HepG2 (cell line): ENCODE measurements around the gene CACNA2D3. TPM values are rescaled to one million over a fixed set of nuclear protein-coding genes. Genes with fewer than 3 reads are reported as not detected.

Experiments used
- ATAC-seq: fragments of 200-7000 bp; cut with Tn5 transposase; 3 replicates; pipeline ENCODE4 v1.9.1; 2020; ENCODE audit warnings: mild to moderate bottlenecking, moderate library complexity
- BruUV-seq: library from RNA; stranded (reverse); fragments of 400-500 nt; replicated peaks from 2 replicates; lab custom pipeline; 2021; lab: Mats Ljungman, UMichigan
- CTCF ChIA-PET: fragments of 300-600 bp; formaldehyde crosslinking; extraction: SDS; loops from one replicate; lab custom pipeline; 2021; ENCODE audit warnings: low total read pairs, inconsistent platforms, low intra/inter-chr PET ratio; lab: Yijun Ruan, JAX
- POLR2A ChIA-PET: fragments of 350-600 bp; sonication (Branson Sonifier 250); formaldehyde crosslinking; loops from one replicate; lab custom pipeline; 2020; ENCODE audit warnings: antibody characterized with exemption, inconsistent platforms; lab: Yijun Ruan, JAX
- DNase-seq: peaks from one replicate; pipeline ENCODE4 v3.0.0-alpha.2; 2015; ENCODE audit warnings: low spot score
- FAIRE-seq: peaks from 3 replicates; lab custom pipeline; 2011; peaks lifted over from hg19 to GRCh38; lab: Jason Lieb, UNC
- H2AFZ ChIP-seq: one replicate; pipeline ENCODE4 v1.6.1; 2011; ENCODE audit warnings: low read length, inconsistent platforms
- H3K27ac ChIP-seq: fragments of 300-600 bp; 3 replicates; pipeline ENCODE4 v1.8.0; 2011; ENCODE audit warnings: mixed run types, mild to moderate bottlenecking, mixed read lengths, low read length, inconsistent platforms; ENCODE audit not compliant: insufficient read depth; ENCODE audit errors: extremely low read length
- H3K27me3 ChIP-seq, 2 experiments: fragments of 200-600 bp in 1 of 2; 2 replicates in 1 of 2; 3 replicates in 1 of 2; pipeline versions ENCODE4 v1.6.0 to v1.8.0; 2011; ENCODE audit warnings: low read length in 2 of 2, mild to moderate bottlenecking in 2 of 2, moderate library complexity in 2 of 2, inconsistent platforms in 1 of 2; ENCODE audit not compliant: insufficient read depth in 2 of 2, control insufficient read depth in 1 of 2
- H3K36me3 ChIP-seq, 2 experiments: fragments of 200-600 bp in 1 of 2; replicated peaks in 1 of 2; 2 replicates in 1 of 2; 3 replicates in 1 of 2; pipeline versions ENCODE4 v1.5.1 to v1.8.0; 2011; ENCODE audit warnings: low read length in 2 of 2, inconsistent platforms in 1 of 2; ENCODE audit not compliant: insufficient read depth in 2 of 2, control insufficient read depth in 1 of 2
- H3K4me1 ChIP-seq: 2 replicates; pipeline ENCODE4 v1.5.1; 2012; ENCODE audit warnings: low read length, inconsistent platforms; ENCODE audit not compliant: insufficient read depth
- H3K4me2 ChIP-seq: 2 replicates; pipeline ENCODE4 v1.6.0; 2011; ENCODE audit warnings: low read depth, low read length, inconsistent platforms
- H3K4me3 ChIP-seq, 3 experiments: fragments of 200-600 bp in 1 of 3; sonication (generic), shearing (Covaris generic) in 1 of 3; replicated peaks in 1 of 3; 2 replicates each; pipeline ENCODE4 v1.5.1; 2011 to 2016; ENCODE audit warnings: low read length in 3 of 3, inconsistent platforms in 2 of 3, low read depth in 2 of 3, mild to moderate bottlenecking in 2 of 3, control low read depth in 1 of 3, mixed read lengths in 1 of 3; ENCODE audit not compliant: insufficient read depth in 1 of 3
- H3K79me2 ChIP-seq: one replicate; pipeline ENCODE4 v1.6.1; 2011; ENCODE audit warnings: low read length, inconsistent platforms; ENCODE audit not compliant: insufficient read depth
- H3K9ac ChIP-seq: 2 replicates; pipeline ENCODE4 v1.6.0; 2011; ENCODE audit warnings: mild to moderate bottlenecking, low read depth, low read length, inconsistent platforms; ENCODE audit not compliant: insufficient read depth
- H3K9me3 ChIP-seq: 2 replicates; pipeline ENCODE4 v1.5.1; 2012; ENCODE audit warnings: mild to moderate bottlenecking, low read length
- H4K20me1 ChIP-seq: 2 replicates; pipeline ENCODE4 v1.6.0; 2011; ENCODE audit warnings: inconsistent platforms, mild to moderate bottlenecking, low read length, moderate library complexity; ENCODE audit not compliant: insufficient read depth
- ARID3A ChIP-seq: IDR thresholded peaks from 2 replicates; pipeline ENCODE4 v1.6.1; 2012; ENCODE audit warnings: low read depth, low read length, improper control_type of control experiment
- CBX5 ChIP-seq: sonication (generic); formaldehyde crosslinking; IDR thresholded peaks from 2 replicates; pipeline ENCODE4 v1.4.0; 2020; ENCODE audit warnings: missing genetic modification reagents, borderline replicate concordance
- GPN1 ChIP-seq: sonication (generic); formaldehyde crosslinking; IDR thresholded peaks from 2 replicates; pipeline ENCODE4 v1.5.1; 2020; ENCODE audit warnings: missing genetic modification reagents, borderline replicate concordance
- MXD1 ChIP-seq: sonication (generic); formaldehyde crosslinking; IDR thresholded peaks from 2 replicates; pipeline ENCODE4 v1.4.0; 2020; ENCODE audit warnings: mild to moderate bottlenecking, missing genetic modification reagents
- MXI1 ChIP-seq: IDR thresholded peaks from 3 replicates; pipeline ENCODE4 v1.6.1; 2012; ENCODE audit warnings: low read depth, low read length, inconsistent platforms, borderline replicate concordance
- NR1H2 ChIP-seq: sonication (generic); formaldehyde crosslinking; IDR thresholded peaks from 2 replicates; pipeline ENCODE4 v1.8.1; 2022; ENCODE audit warnings: low read depth, missing genetic modification reagents, borderline replicate concordance
- NR2F1 ChIP-seq, 2 experiments: fragments of 450-650 bp in 1 of 2; formaldehyde crosslinking in 1 of 2; IDR thresholded peaks; 2 replicates each; pipeline versions ENCODE4 v1.5.0 to v1.6.1; 2016 to 2020; ENCODE audit warnings: mild to moderate bottlenecking in 1 of 2, missing compliant biosample characterization in 1 of 2, missing genetic modification reagents in 1 of 2, moderate library complexity in 1 of 2
- SCMH1 ChIP-seq: sonication (generic); formaldehyde crosslinking; IDR thresholded peaks from 2 replicates; pipeline ENCODE4 v1.9.0; 2021; ENCODE audit warnings: missing genetic modification reagents, mild to moderate bottlenecking, borderline replicate concordance
- SMARCE1 ChIP-seq: fragments of 450-650 bp; IDR thresholded peaks from 2 replicates; pipeline ENCODE4 v1.6.1; 2017; ENCODE audit warnings: borderline replicate concordance
- SP4 ChIP-seq: sonication (generic); formaldehyde crosslinking; IDR thresholded peaks from 2 replicates; pipeline ENCODE4 v1.8.1; 2023; ENCODE audit warnings: mild to moderate bottlenecking, missing genetic modification reagents
- ZFP41 ChIP-seq: sonication (generic); formaldehyde crosslinking; IDR thresholded peaks from 2 replicates; pipeline ENCODE4 v1.4.0; 2020; ENCODE audit warnings: mild to moderate bottlenecking, missing genetic modification reagents, borderline replicate concordance
- ZNF17 ChIP-seq: sonication (generic); formaldehyde crosslinking; IDR thresholded peaks from 2 replicates; pipeline ENCODE4 v1.5.0; 2020; ENCODE audit warnings: mild to moderate bottlenecking, missing genetic modification reagents
- ZNF543 ChIP-seq: sonication (generic); formaldehyde crosslinking; IDR thresholded peaks from 2 replicates; pipeline ENCODE4 v1.4.0; 2020; ENCODE audit warnings: mild to moderate bottlenecking, missing genetic modification reagents
- ZNF570 ChIP-seq: sonication (generic); formaldehyde crosslinking; IDR thresholded peaks from 2 replicates; pipeline ENCODE4 v1.4.0; 2020; ENCODE audit warnings: mild to moderate bottlenecking, missing genetic modification reagents, borderline replicate concordance
- ZNF747 ChIP-seq: sonication (generic); formaldehyde crosslinking; IDR thresholded peaks from 2 replicates; pipeline ENCODE4 v1.8.1; 2023; ENCODE audit warnings: missing genetic modification reagents, mild to moderate bottlenecking, borderline replicate concordance
- WGBS: methylation state at CpG from one replicate; pipeline ENCODE4 v1.1.6; 2017; ENCODE audit warnings: low lambda C conversion rate; 5-methylcytosine and 5-hydroxymethylcytosine counted together
- in situ Hi-C: cut with HindIII; loops from 2 replicates; pipeline ENCODE4 v1.10.0; 2017; ENCODE audit warnings: low pct_unique_long_range_greater_than_20kb; ENCODE audit not compliant: extremely low pct_ligation_motif_present
- intact Hi-C: fragments of 100-400 bp; cut with micrococcal nuclease; formaldehyde crosslinking; loops from one replicate; pipeline ENCODE4 v1.10.0; 2022; ENCODE audit not compliant: unreplicated experiment
- polyA plus RNA-seq, 8 experiments: library from polyadenylated mRNA; depleted of rRNA in 3 of 8; stranded (reverse) in 7 of 8; unstranded in 1 of 8; fragments of >200 nt; fragmentation: Illumina TruSeq in 4 of 8; extraction: Trizol in 4 of 8; gene quantifications; 2 replicates each; pipeline versions ENCODE4 v1.2.1 to v1.2.3, GENCODE V29; 2011 to 2016; ENCODE audit warnings: low read depth in 4 of 8, missing spikeins in 1 of 8, mixed read lengths in 1 of 8; ENCODE audit not compliant: insufficient read depth in 1 of 8
- total RNA-seq, 5 experiments: library from RNA; depleted of rRNA; stranded (reverse); fragments of >200 nt; fragmentation: Illumina TruSeq; extraction: Trizol; gene quantifications; 2 replicates each; pipeline ENCODE4 v1.2.3, GENCODE V29; 2016; ENCODE audit warnings: low read depth in 1 of 5
- TF ChIP-seq, protein P1 (sequence below): sonication (generic); formaldehyde crosslinking; conservative IDR thresholded peaks from 2 replicates; pipeline ENCODE4 v1.5.0; 2020; ENCODE audit warnings: missing genetic modification reagents
- TF ChIP-seq, protein P2 (sequence below): sonication (generic); formaldehyde crosslinking; IDR thresholded peaks from 2 replicates; pipeline ENCODE4 v1.4.0; 2020; ENCODE audit warnings: mild to moderate bottlenecking, missing genetic modification reagents

CACNA2D3 gene
- total and polyA plus RNA-seq, 2 of the 13 experiments (the other 11 are each of a cell fraction or from before 2014, with no cell fraction given) = not detected

DNA sequence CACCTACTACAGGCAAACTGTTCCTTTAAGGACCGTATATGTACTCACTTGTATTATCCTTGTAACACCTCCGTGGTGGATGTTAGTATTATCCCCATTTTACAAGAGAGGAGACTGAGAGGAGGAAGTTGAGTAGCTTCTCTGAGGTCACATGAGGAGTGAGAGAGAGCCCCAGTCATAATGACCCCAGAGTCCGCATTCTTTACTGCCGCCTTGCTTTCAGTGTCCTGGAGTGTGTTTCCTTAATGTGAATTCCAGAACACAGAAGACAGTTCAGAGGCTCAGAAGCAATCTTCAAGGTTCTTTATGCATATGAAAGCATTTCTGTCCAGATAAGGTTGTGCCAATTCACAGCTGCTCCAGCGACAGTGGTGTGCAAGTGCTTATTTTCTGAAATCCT, 199.2 kb downstream of the CACNA2D3 start:
- H3K9ac ChIP-seq = no peak overlapping the region
- in situ Hi-C loops = no loop called here
- WGBS = 41% methylated on average over 5 of the region's 5 CpGs
- no peaks in the 10 kb centered on the region for H4K20me1 ChIP-seq
- no TSS peak for BruUV-seq
- H3K27ac ChIP-seq = no peak overlapping the region
- H3K4me3 ChIP-seq = no peak overlapping the region
- no peak overlapping the region for H2AFZ ChIP-seq
- intact Hi-C loops = no loop called here
- H3K4me1 ChIP-seq = peaks cover 16% of the 10 kb centered on the region
- no peaks in the 10 kb centered on the region for H3K79me2 ChIP-seq
- DNase-seq = no peak
- POLR2A ChIA-PET = no interaction called here
- FAIRE-seq = no peak
- H3K9me3 ChIP-seq = no peaks in the 10 kb centered on the region
- no peaks in the 10 kb centered on the region for H3K36me3 ChIP-seq
- H3K4me2 ChIP-seq = no peak overlapping the region
- H3K27me3 ChIP-seq = no peaks in the 10 kb centered on the region; a peak in 1 of 5 replicates
- CTCF ChIA-PET = no interaction called here
- no peak for ATAC-seq
- TF ChIP-seq CBX5 = no peak
- TF ChIP-seq, protein P1, sequence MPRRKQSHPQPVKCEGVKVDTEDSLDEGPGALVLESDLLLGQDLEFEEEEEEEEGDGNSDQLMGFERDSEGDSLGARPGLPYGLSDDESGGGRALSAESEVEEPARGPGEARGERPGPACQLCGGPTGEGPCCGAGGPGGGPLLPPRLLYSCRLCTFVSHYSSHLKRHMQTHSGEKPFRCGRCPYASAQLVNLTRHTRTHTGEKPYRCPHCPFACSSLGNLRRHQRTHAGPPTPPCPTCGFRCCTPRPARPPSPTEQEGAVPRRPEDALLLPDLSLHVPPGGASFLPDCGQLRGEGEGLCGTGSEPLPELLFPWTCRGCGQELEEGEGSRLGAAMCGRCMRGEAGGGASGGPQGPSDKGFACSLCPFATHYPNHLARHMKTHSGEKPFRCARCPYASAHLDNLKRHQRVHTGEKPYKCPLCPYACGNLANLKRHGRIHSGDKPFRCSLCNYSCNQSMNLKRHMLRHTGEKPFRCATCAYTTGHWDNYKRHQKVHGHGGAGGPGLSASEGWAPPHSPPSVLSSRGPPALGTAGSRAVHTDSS (CRISPR knock-in tag) = no peak
- no peak for TF ChIP-seq GPN1 (CRISPR knock-in tag)
- no peak for TF ChIP-seq ZNF570 (CRISPR knock-in tag)
- TF ChIP-seq, protein P2, sequence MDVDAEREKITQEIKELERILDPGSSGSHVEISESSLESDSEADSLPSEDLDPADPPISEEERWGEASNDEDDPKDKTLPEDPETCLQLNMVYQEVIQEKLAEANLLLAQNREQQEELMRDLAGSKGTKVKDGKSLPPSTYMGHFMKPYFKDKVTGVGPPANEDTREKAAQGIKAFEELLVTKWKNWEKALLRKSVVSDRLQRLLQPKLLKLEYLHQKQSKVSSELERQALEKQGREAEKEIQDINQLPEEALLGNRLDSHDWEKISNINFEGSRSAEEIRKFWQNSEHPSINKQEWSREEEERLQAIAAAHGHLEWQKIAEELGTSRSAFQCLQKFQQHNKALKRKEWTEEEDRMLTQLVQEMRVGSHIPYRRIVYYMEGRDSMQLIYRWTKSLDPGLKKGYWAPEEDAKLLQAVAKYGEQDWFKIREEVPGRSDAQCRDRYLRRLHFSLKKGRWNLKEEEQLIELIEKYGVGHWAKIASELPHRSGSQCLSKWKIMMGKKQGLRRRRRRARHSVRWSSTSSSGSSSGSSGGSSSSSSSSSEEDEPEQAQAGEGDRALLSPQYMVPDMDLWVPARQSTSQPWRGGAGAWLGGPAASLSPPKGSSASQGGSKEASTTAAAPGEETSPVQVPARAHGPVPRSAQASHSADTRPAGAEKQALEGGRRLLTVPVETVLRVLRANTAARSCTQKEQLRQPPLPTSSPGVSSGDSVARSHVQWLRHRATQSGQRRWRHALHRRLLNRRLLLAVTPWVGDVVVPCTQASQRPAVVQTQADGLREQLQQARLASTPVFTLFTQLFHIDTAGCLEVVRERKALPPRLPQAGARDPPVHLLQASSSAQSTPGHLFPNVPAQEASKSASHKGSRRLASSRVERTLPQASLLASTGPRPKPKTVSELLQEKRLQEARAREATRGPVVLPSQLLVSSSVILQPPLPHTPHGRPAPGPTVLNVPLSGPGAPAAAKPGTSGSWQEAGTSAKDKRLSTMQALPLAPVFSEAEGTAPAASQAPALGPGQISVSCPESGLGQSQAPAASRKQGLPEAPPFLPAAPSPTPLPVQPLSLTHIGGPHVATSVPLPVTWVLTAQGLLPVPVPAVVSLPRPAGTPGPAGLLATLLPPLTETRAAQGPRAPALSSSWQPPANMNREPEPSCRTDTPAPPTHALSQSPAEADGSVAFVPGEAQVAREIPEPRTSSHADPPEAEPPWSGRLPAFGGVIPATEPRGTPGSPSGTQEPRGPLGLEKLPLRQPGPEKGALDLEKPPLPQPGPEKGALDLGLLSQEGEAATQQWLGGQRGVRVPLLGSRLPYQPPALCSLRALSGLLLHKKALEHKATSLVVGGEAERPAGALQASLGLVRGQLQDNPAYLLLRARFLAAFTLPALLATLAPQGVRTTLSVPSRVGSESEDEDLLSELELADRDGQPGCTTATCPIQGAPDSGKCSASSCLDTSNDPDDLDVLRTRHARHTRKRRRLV (CRISPR knock-in tag) = no peak
- TF ChIP-seq MXI1 = no peak
- TF ChIP-seq SCMH1 (CRISPR knock-in tag) = no peak
- TF ChIP-seq ZNF543 = no peak
- TF ChIP-seq ZNF17 = no peak
- TF ChIP-seq ZNF747 = no peak
- TF ChIP-seq NR2F1 (CRISPR knock-in tag; IDR thresholded peaks at IDR 0.05) = no peak
- TF ChIP-seq ARID3A = no peak
- no peak for TF ChIP-seq SMARCE1
- TF ChIP-seq MXD1 (CRISPR knock-in tag) = no peak
- no peak for TF ChIP-seq SP4
- TF ChIP-seq ZFP41 (CRISPR knock-in tag) = no peak
- no peak for TF ChIP-seq NR1H2 (CRISPR knock-in tag)
